Retina (tissue), 1 donor: Measurements from ENCODE around the gene KRT86.

ENCODE experiments used
- DNase-seq: peaks from one replicate; pipeline ENCODE4 v3.0.0-alpha.2; 2016

Gene KRT86

DNA sequence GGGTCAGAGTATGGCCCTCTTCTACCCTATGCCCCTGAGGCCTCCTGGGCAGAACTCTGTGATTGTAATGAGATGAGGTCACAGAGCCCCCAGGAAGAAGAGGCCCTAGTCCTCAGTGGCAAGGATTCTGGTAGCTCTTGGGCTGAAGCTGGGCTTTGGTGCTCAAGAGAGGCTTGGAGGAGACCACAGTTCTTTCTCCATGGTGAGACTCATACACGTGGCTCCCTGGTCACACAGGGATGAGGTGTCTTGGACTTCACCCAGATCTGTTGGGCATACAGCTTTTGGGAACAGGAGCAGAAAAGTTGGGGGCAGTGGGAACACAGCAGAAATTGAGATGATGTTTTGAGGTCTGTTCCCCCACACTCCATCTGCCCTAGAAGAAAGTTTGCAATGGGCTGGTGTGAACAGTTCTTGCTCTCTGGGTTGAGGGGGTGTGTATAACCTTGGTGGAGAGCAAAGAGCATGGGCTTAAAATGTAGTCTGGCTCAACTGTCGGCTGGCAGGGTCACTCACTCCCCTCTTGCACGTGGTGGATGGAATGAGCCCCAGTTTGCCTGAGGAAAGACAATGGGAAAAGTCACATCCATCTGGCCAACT is at the start of gene KRT86:
TSS of gene KRT86 (plus strand) at position 125 of the 600 bp plus-strand sequence. CDS start 27,272 bp downstream, outside the sequence.
- no peak for DNase-seq

DNA sequence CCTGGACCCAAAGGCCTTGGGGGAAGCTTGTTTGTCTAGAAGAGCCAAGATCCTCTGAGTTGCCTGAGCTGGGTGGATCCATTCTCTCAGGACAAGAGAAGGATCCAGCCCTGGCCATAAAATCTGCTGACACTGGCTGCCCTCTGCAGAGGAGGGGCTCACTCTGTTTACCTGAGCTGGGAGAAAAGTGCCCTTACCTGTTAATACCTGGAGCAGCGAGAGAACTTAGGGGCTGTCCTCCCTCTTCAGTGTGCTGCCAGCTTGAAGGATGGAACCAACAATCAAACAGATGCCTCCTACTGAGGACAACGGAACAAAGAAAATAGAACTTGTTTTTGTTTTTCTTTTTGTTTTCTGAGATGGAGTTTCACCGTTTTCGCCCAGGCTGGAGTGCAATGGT is 48.7 kb upstream of the KRT86 start:
- DNase-seq = no peak

DNA sequence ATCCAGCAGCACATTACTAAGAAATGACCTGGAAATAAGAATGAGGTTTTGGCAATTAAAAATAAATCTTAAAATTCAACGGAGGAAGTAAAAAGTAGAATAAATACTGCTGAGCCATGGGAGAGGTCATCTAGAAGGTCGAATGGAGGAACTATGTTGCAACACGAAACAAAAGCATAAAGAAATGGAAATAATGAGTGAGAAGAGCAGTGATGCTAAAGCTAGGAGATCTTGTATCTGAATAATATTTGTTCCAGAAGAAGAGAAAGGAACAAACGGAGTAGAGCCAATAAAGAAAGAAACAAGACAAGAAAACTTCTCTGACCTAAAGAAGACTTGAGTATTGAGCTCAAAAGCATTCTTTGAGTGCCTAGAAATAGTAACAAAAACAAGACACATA is 48.0 kb upstream of the KRT86 start:
- no peak for DNase-seq

DNA sequence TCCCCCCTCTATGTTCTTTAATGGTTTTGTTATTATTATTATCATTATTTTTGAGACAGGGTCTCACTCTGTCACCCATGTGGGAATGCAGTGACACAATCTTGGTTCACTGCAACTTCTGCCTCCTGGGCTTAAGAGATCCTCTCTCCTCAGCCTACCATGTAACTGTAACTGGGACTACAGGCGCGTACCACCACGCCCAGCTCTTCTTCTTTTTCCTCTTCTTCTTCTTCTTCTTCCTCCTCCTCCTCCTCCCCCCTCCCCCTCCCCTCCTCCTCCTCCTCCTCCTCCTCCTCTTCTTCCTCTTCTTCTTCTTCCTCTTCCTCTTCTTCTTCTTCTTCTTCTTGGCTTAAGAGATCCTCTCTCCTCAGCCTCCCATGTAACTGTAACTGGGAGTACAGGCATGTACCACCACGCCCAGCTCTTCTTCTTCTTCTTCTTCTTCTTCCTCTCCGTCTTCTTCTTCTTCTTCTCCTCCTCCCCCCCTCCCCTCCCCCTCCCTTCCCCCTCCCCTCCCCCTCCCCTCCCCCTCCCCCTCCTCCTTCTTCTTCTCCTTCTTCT is 46.8 kb upstream of the KRT86 start:
- no peak for DNase-seq

DNA sequence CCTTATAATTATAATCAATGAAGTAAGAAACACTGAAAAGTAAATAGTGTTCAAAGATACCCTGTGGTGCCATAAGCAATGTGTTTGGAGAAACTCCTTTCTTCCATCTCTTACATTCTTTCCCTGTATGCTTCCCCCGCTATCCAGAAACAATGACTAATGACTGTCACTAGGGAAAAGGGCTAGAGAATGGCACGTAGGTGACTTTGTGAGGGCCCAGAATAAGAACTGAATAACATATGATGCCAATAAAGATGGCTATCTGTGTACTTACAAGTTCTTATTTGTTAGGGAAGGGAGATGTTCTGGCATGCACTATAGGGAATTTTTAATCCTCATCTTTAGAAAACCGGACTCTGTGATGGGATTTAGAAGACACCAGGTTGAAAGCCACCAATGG is 46.1 kb upstream of the KRT86 start:
- DNase-seq = no peak

DNA sequence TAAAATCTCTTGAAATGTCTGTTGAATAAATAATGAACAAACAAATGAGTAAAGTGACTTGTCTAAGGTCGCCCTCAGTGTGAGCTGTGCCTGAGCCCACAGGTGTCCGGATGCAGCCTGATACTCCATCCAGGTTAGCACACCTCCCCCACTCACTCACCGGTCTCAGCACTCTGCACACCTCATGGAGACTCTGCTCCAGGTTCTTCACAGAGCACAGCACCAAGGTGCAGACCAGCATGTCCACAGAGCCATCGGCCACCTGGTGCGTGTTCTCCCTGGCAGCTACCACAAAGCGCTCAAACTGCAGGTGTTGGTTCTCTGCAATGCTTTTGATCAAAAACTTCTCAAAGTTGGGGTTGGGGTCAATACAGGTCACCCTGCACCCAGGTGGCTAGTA is 45.5 kb upstream of the KRT86 start:
- no peak for DNase-seq

DNA sequence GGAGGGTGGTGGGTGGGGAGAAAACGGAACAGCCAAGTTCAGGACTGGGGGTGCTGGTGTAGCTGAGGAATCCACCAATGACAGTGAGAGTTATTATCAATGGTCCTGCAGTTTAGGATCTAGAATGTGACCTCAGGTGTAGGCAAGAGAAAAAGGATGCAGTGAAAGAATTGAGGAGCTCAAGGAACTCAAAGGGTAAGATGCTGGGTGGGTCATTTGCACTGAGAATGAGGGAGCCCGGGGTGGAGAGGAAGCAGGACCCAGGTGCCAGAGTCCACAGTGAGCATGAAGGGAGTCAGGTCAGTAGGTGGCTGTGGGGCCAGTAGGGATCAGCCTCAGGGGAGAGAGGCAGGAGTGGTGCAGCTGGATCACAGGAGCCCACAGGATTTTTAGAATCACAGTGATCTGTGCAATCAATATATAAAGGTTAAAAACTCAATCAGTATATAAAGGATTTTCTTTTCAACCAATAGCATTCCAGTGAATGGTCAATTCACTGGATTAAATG is 44.6 kb upstream of the KRT86 start:
- DNase-seq = no peak

DNA sequence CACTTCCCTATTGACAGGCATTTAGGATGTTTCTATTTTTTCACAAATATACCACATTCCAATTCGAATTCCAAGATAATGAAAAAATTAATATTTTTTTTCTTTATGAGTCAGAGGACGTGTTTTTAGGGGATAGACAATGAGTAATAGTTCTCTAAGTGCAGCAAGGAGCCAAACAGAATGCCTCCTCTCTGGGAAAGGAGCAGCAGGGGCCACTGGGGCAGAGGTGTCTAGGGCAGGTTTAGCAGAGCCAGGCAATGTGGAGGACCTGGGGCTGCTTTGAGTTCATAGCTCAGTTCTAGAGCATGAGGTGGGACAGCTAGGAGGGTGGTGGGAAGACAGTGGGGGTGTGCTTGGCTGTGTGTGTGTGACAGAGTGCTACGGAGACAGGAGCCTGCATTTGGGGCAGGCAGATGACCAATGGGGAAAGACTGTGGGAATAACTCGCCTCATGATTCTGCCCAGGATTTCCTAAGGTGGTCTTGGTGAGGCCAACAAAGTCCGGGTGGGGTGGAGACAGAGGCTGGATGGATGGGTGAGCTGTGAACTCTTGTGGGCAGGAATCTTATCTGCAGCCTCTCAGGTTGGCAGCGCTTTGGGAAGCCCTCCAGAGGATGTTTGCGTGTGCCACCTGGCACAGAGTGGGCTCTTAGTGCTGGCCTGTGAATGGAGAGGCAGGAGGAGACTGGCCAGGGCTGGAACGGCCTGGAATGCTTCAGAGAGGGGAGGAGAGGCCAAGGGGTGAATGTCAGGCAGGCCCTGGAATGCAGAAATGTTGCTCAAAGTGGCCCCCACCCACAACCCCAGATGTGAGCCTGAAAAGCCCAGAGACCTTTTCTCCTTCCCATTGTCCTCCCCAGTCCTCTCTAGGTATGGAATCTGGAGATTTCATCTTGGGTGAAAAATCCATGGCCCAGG is 43.8 kb upstream of the KRT86 start:
- DNase-seq = no peak

DNA sequence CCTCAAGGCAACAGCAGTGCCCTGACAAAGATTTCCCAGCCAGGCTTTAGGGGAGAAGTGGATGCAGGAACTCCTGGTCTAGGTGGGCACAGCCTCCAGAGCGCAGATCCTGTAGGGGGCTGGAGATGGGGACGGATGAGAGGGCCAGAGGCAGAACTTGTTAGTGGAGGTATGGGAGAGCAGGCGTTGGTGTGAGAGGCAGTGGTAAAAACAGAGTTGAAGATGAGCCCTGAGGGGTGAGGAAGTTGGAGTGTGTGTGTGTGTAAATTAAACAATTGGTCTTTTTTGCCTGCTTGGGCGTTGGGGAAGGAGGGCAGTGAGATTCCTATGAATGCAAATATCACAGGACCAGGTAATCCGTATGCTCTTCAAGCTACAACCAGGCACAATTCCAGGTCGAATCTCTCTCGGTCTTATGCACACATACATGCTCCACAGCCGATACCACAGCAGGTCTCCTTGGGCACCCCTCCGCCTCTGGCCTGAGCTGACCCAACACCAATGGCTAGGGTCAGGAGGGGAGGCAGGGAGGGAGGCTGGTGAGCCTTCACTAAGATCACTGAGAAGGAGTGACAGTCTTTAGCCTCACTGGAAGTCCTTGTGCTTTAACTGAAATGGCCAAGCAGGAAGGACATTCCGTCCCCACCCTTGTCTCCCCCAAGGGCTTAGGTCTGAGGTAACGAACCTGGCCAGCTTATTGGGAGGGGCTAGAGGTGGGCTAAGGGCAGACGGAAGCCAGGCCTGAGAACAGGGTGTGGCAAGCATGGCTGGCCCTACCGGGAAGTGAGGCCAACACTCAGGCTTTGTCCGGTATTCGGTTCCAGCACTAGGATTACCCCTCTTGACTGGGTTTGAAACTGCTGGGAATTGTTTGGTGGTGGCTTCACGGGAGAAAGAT is 42.9 kb upstream of the KRT86 start:
- no peak for DNase-seq

DNA sequence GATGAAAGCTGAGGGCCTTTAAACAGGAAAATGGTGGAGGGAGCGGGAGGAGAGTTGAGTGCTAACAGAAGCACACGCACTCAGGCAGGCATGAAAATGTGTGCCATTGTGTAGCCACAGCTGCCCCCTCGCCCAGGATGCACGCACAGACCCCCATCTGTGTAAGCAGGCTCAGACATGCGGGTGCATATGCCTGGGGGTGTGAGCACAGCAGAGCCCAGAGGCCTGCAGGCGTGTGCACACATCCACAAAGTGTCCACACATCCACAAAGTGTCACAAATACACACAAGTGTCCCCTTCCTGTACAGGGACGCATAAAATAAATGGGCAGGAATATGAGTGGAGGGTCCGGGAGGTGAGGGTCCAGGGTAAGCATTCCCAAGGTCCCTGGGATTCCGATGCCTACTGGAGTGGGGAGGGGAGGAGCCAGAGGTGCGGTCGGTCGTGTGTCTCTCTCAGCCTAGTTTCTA is 42.2 kb upstream of the KRT86 start:
- DNase-seq = no peak

DNA sequence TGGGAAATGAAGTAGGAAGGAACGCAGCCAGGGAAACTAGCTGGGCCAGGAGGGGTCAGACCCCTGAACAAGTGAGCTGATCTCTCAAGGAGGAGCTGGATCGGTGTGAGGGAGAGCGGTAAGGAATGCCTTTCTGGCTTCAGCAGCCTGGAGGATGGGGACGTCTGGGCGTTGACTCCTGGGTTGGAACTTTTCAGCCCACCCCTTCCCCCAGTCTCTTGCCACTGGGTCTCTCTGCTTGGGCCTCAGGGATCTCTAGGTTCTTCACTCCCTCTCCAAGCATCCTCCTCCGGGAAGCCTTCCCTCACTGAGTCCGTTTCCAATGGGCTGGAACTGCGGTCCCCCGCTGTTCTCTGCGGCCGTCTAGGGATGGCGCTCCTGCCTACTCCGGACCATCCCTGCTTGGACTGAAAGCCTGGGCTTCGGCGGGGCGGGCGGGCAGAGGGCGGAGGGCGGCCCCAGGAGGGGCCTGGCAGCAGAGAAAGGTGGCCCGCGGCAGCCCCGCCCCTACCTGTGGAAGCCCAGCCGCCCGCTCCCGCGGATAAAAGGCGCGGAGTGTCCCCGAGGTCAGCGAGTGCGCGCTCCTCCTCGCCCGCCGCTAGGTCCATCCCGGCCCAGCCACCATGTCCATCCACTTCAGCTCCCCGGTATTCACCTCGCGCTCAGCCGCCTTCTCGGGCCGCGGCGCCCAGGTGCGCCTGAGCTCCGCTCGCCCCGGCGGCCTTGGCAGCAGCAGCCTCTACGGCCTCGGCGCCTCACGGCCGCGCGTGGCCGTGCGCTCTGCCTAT is 41.6 kb upstream of the KRT86 start, which contains the start of gene KRT7:
TSS of gene KRT7 (plus strand) at position 570 of the 788 bp plus-strand sequence. CDS start at position 624, 54 bp downstream.
- no peak for DNase-seq

DNA sequence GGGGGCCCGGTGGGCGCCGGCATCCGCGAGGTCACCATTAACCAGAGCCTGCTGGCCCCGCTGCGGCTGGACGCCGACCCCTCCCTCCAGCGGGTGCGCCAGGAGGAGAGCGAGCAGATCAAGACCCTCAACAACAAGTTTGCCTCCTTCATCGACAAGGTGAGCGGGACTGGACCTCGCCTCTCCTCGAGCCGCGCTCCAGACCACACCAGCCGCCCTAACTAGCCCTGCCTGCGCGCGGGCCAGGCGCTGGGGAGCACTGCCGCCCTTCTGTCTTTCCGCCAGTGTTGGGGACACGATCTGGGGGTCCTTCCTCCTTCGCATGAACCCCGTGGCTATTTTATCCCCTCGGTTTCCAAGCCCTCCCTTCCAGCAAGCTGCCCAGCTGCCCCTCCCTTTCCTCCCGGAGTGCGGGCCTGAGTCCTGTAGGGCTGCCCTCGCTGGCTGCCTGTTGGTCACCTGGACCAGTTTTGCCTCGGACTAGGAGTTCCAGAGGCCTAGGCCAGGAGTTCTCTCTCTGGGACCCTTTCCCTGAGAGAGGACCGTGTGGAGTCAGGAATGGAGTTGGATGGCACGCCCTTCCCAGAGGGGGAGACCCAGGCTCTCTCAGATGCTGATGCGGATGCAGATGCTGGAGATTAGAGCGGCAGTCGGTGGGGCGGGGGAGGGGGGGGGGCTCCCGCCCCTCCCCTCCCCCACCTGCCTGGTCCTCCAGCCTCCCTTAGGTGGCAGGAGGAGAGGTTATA is 40.8 kb upstream of the KRT86 start:
- no peak for DNase-seq

DNA sequence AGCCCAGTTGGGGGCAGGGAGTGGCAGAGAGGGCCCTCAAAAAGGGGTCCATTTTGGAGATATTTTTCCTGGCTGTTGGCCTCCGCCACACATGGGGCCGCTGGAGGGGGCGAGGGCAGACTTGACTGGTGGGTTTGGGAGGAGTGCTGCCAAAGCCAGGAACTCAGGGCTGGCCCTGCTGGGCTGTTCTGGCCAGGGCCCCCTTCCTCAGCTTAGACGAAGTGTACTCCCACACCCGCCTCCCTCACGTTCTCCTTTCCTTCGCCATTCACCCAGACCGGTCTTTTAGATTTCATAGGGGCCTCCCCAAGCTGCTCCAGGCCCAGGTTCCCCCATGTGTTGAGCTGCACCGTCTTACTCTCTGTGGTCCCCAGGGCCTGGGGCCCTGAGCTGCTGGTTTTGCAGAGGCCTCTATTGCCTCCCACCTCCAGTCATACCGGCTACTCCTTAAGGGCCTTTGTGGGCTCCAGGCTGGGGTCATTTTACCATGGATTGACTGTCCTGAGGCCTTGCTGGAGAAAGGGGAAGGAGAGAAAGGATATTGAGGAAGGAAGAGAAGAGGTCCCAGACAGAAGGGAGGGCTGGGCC is 40.1 kb upstream of the KRT86 start:
- DNase-seq = no peak

DNA sequence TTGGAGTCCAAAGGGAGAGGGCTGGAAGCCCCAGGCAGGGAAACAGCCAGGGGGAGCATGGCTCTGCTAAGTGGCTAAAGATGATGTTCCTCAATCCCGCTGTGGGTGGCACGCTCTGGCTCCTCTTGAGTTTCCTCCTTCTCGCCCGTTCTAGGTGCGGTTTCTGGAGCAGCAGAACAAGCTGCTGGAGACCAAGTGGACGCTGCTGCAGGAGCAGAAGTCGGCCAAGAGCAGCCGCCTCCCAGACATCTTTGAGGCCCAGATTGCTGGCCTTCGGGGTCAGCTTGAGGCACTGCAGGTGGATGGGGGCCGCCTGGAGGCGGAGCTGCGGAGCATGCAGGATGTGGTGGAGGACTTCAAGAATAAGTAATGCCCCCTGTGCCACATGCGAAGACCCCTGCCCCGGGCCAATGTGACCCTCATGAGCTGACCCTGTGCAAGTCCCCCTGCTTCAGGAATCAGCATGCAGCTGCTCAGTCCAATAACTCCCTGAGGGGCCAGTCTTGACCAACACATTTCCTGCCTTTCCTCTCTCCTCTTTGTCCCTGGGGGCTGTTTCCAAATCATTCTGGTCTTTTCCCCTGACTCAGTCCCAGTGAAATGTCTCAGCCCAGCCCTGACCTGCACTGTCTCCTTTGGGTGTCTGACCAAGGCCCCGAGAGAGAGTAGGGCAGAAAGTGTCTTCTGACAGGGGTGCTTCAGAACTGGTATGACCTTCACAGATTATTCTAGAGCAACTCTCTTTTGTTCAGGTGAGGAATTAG is 39.3 kb upstream of the KRT86 start:
- no peak for DNase-seq

DNA sequence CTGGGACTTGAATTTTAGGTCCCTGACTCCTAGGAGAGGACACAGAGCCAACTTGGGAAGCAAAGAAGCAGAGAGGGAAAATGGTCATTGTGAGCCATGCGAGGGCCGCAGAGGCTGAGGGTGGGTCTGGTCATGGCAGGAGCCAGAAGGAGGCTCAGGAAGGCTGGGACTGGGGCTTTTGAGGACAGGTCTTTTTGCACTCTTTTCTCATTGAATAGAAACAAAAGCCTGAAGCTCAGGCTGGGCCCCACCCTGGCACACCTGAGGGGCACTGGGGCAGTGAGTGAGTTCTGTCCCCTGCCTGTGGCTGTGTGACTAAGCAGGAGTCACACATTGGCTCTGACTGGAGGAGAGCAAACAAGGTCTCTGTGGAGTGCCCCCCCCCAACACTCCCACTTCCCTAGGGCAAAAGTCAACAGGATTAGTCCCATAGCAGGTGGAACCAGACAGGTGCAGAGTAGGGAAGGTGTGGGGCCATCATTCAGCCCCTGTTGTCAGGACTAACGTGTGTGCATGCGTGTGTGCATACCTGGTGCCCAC is 38.6 kb upstream of the KRT86 start:
- no peak for DNase-seq

DNA sequence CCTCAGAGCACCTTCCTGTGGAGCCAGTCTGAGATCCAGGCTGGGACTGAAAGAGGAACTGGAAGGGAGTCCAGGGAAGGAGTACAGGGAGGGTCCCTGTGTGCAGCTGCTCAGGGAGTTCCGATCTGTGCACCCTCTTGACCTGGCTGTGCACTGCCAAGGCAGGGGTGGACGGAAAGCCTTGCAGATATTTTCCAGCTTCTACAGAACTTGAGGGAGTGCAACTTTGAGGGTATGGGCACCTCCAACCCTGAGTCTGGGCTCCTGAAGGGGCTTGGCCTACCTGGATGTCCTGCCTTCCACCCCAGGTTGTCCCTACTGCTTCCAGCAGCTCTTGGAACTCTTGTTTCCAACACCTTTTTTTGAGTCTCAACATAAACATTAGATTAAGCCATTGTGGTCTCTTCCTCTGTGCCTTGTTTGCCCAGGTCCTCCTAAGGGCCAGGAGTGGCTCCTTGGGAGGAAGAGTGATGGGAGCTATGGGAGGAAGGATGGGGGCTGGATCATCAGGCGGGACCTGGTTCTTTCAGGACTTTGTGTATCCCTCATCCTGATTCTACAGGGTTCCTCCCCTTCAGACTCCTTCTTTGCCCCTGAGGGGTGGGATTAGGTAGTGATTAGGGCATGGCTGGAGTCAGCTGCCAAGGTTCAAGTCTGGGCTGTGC is 37.9 kb upstream of the KRT86 start:
- DNase-seq = no peak

DNA sequence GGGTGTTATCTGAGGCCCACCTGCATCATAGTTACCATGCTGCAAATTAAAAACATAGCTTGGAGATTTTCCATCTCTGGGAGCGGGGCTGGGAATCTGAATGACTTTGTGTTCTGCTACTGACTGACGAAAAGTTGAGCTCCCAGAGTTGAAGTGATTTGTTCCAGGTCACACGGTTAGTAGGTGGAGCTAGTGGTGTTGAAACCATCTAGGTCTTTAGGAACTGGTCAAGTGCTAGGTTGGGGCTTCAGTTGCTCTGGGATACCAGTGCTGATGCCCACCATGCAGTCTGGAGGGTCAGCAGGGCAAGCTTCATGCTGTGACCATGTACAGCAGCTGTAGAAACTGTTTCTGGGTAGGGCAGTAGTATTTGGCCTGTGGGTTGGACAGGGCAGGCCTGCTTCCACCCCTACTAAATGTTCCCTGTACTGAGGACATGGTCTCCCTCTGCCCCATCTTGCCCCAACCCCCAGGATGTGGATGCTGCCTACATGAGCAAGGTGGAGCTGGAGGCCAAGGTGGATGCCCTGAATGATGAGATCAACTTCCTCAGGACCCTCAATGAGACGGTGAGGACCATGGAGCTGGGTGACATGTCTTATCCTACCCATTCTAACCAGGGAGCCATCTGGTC is 36.1 kb upstream of the KRT86 start:
- no peak for DNase-seq

DNA sequence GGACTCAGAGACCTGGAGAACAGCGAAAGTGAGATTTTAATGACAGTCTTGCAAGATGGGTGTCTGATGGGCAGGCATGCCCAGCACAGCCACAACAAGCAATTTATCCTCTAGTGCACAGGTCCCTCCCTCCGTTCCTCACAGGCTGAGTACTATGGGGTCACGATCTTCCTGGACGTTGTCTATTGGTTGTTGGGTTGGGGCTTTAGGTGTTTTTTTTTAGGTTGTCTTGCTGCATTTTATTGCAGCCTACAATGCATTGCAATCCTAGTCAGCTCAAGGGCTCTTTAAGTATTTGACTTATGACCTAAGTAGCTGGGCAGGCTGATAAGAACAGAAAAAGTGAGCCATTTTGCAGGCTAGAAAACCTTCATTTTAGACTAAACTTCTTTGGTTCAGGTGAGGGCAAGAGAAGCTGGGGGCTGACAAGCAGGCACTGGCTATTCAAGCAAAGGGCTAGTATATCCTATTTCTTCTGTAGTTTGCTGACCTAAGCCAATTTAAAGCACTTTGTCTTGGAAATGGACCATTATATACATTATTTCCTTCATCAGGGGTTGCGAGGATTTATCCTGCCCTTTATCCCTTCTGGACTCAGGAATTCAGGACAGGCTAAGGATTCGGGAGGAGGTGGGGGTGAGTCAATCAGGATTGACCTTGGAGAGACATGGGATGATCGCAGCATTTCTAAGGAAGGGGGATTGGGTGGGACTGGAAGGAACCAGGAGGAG is 35.4 kb upstream of the KRT86 start:
- no peak for DNase-seq
